Islet of Langerhans (tissue), 1 donor: ENCODE results near the gene NRTN.
"Not testable (repeated sequence)": the region's sequence is repeated elsewhere in the genome, so short reads cannot be mapped to it uniquely, and the experiment has no call there.

ENCODE experiments used
- FAIRE-seq: peaks from one replicate; lab custom pipeline; 2011; peaks lifted over from hg19 to GRCh38; lab: Jason Lieb, UNC

NRTN gene

DNA sequence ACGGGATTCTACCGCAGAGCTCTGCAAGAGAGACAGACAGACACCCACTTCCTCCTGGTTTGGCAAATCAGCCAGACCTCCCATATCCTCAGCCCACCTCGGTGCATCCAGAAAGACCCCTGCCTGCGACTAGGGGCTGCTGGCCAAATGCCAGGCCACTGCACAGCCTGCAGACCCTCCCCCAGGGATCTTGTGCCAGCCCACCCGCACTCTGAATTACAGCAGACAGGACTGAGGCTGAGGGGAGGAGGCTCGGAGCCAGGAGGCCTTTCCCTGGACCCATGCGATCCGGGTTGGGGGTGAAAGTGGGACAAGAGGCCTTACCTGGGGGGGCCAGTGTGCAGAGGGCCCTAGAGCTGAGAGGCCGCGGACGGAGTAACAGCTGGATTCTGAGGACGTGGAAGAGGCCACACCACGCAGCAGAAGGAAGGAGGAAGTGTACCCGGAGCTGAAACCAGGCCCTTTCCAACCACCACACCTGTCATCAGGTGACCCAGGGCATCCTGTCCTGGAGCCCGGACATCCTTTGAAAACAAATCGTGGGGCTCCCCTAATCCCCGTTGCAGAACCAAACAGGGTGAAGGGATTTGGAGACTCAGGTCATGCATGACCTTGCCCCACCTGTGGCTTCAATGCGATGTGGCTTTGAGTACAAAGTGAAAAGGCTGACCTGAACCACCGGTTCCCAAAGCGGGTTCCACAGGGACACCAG is 33.6 kb downstream of the NRTN start:
- FAIRE-seq: no peak

DNA sequence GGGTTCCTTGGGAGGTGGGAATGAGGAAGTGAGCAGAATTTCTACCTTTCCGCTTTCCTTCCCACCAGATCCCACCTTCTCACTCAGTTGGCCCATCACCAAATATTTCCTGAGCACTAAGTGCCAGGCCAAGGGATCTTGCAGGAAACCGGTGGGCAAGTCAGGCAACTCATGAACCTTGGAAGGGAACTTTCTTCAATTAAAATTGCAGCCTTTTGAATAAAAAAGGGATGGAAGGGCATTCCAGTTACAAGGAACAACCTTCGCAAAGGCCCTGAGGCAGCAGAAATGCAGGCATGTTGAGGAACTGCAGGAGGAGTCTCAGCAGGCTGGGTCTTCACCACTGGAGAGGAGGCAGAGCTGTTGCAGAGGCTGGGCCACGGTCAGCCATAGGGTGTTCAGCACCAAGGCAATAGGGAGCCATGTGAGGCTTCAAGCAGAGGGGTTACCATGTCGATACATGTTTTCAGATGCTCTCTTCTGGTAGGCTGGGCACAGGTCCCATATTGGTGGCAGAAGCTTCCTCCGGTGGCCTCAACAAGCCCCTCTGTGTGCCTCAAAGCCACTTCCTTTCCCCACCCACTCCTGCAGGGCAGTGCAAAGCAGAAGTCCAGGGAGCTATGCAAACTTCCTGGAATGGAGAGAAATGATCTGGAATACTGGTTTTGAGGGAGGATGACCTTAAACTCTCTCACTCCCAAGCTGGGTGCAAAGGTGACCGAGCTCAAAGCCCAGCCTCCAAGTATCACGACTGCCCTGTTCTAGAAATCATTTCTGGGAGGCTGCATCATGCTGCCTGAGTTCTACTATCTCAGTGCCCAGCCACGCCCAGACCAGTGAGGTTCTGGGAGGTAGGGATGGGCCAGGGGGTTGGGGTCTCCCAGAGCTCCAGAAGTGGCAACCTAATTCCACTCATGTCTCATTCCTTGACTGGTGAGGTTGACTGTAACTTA is 34.5 kb downstream of the NRTN start, which contains the start of gene FUT6:
Gene FUT6, minus strand, starts transcription at position 638 of the 953 bp plus-strand sequence. CDS start 7,135 bp downstream, outside the sequence.
- no peak for FAIRE-seq

GRCh38 chr19:5841735-5842111 is 36.9 kb downstream of the NRTN start:
- not testable (repeated sequence) for FAIRE-seq

DNA sequence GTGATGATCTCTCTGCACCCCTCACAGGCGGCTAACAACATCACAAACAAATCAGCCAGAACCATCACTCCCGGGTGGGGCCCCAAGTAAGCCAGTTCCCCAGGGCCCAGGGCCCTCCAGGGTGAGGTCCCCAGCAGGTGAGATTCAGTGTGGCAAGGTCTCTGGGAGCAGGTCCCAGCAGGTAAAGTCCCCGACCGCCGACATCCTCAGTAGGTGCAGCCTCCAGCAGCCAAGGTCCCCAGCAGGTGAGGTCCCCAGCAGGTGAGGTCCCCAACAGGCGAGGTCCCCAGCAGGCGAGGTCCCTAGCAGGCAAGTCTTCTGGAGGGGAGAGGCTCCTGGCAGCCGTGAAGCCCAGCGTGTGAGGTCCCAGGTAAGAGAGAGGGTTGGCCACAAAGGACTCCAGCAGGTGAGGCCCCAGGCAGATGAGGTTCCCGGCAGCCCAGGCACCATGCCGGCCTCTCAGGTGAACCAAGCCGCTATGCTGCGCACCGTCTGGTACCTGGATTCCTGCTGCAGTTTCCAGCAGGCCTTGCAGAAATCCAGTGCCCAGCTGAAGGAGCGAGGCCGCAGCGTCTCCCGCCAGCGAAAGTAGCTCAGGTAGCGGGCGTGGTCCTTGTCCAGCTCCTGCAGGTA is 38.5 kb downstream of the NRTN start:
- FAIRE-seq: no peak

- no peak for FAIRE-seq
These were observed 39.9 kb downstream of the NRTN start for GRCh38 chr19:5844456-5845433.

GRCh38 chr19:5847846-5848245 is 43.0 kb downstream of the NRTN start:
- not testable (repeated sequence) for FAIRE-seq

GRCh38 chr19:5848621-5849020 is 43.8 kb downstream of the NRTN start:
- not testable (repeated sequence) for FAIRE-seq

- no peak for FAIRE-seq
These were observed 45.3 kb downstream of the NRTN start for GRCh38 chr19:5850189-5850588.

GRCh38 chr19:5850743-5851293 is 46.0 kb downstream of the NRTN start:
- FAIRE-seq: no peak

DNA sequence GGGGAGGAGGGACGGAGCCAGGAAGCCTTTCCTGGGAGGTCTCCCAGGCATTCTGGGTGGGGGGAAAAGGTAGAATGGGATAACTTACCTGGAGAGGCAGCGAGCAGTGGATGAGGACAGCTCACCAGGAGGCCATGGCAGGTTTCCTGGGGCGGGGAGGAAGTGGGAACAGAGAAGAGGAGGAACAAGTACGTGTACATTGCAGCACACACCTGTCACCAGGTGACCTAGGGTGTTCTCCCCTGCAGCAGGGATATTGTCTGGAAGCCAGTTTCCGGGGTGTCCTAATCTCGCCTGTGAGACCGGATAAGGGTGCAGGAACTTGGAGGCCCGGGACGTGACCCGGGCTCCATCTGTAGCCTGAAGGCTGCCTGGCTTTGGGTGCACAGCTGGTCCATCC is 46.4 kb downstream of the NRTN start, which contains the start of gene FUT3:
Gene FUT3, minus strand, starts transcription at position 148 of the 400 bp plus-strand sequence.
- FAIRE-seq: no peak

- FAIRE-seq: not testable (repeated sequence)
These were observed 49.3 kb downstream of the NRTN start for GRCh38 chr19:5854121-5854520.

- FAIRE-seq: not testable (repeated sequence)
These were observed 50.3 kb downstream of the NRTN start for GRCh38 chr19:5855151-5855550.

GRCh38 chr19:5857203-5858081 is 52.6 kb downstream of the NRTN start:
- FAIRE-seq: no peak

DNA sequence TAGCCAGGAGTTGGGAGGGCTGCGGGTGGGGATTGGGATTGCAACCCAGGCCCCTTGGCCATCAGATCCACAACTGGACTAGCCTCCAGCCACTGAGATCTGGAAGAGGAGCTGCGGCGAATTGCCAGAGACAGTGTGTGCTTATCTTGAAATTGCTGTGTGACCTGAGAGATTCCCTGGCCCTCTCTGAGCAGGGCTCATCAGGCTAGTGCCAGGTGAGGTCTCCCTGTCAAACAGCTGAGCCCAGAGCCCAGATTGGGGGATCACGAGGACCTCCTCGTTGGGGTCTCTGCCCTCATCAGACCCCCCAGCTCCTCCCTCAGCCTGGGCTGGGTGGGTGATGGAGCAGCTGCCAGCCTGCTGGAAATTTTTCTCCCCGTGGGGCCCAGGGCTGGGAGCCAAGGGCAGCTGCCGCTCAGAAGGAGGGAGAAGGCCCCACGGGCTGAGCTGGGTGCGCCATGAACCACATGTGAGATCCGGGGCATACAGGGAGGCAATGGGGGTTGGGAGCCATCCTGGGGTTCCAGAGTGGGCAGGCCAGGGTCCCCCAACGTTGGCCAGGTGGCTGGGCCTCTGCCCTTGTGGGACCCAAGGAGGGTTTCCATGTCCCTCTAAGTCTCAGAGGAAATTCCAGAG is 58.3 kb downstream of the NRTN start:
- FAIRE-seq: no peak

DNA sequence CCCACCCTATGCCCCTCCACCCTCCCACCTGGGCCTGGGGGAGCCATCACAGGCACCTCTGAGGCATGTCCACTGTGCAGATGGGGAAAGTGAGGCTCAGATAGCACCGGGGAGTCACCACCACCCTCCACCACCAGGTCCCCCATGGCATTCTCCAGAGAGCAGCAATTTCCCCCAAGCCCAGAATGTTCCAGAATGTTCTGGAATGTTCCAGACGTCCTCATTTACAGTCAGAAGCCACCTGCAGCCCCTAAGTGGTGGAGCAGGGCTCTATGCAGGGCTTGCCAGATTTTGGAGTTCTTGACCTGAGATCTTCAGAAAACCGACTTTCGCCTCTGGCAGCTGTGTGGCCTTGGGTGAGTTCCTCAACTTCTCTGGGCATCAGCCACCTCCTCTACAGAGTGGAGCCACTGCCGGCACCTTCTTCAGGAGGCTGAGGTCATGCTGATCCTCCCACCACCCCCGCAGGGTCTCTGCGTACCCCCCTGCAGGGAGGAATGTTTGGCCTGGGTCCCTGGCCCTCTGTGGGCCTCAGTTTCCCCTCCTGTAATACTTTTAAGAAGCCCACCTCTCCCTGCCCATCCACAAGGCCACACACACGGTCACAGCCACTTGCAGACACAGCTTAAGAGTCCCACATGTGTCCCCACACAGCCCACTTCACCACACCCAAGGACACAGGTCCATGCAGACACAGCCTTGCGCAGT is 59.3 kb downstream of the NRTN start:
- FAIRE-seq: no peak

DNA sequence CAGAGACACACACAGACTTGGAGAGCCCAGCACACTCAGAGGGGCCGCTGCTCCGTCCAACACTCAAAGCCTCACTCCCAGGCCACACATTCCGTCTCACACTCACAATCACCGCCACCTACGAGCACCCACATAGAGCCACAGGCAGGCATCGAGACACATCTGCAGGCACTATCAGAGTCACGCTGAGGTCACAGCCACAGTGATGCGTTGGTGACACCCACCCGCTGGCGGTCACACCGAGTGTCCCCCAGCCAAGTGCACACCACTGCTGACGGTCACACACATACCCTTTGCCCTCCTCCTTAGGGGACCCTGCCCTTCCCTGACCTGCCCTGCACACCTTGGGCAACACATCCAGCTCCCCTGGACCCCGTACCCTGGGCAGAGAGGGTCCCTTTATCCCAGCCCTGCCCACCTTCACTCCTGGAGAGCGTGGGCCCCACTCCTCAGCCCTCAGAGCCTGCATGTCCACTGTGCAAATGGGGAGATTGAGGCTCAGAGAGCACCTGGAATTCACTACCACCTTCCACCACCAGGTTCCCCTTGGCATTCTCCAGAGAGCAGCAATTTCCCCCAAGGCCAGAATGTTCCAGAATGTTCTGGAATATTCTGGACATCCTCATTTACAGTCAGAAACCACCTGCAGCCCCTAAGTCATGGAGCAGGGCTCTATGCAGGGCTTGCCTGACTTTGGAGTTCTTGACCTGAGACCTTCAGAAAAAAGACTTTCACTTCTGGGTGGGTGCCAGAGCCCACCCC is 60.0 kb downstream of the NRTN start:
- no peak for FAIRE-seq

DNA sequence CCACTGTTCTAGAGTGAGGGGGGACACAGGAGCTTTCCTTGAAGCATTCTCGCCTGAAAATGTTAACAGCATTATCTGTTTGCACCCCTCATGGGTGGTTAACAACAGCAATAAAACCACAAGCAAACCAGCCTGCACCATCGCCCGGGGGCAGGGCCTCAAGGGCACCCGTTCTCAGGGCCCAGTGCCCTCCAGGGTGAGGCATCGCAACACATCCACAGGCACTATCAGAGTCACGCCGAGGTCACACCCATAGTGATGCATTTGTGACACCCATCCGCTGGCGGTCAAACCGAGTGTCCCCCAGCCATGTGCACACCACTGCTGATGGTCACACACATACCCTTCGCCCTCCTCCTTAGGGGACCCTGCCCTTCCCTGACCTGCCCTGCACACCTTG is 60.9 kb downstream of the NRTN start:
- FAIRE-seq: no peak
